Vagina (tissue), 2 donors: ENCODE measurements around the gene HNRNPCL4.
"Not testable (repeated sequence)": the region's sequence is repeated elsewhere in the genome, so short reads cannot be mapped to it uniquely, and the experiment has no call there.

Experiments
- POLR2A ChIP-seq, 2 donors: fragments of 450-650 bp; IDR thresholded peaks; one replicate each; pipeline ENCODE4 v1.6.1; 2017; ENCODE audit warnings: antibody characterized with exemption in 2 of 2, mild to moderate bottlenecking in 2 of 2, moderate library complexity in 2 of 2
- TF ChIP-seq, protein P1 (sequence below), 3 experiments: fragments of 450-650 bp in 2 of 3; fragments of 200-600 bp in 1 of 3; sonication (generic) in 1 of 3; IDR thresholded peaks; one replicate each; pipeline ENCODE4 v1.5.1; 2017 to 2019; ENCODE audit warnings: antibody characterized with exemption in 3 of 3, mild to moderate bottlenecking in 2 of 3, moderate library complexity in 2 of 3

DNA sequence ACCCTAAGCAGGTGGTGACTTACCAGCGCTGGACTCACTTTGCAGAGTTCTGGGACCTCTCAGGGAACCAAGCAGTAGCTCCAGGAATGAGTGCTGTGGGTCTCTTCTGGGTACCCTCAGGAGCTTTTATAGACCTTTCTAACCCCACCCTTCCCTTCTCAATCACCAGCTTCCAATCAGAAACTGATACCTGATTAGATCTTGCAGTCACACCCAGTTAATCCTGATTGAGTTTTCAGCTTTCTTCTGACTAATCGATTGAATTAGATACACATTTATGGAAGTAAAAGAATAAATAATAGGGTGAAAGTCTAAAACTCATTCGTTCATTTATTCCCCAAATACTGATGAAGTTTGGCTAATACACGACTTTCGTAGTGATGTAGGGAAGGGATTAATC, 35.9 kb upstream of the HNRNPCL4 start, which contains the start of gene PRAMEF13:
- TF ChIP-seq, protein P1, sequence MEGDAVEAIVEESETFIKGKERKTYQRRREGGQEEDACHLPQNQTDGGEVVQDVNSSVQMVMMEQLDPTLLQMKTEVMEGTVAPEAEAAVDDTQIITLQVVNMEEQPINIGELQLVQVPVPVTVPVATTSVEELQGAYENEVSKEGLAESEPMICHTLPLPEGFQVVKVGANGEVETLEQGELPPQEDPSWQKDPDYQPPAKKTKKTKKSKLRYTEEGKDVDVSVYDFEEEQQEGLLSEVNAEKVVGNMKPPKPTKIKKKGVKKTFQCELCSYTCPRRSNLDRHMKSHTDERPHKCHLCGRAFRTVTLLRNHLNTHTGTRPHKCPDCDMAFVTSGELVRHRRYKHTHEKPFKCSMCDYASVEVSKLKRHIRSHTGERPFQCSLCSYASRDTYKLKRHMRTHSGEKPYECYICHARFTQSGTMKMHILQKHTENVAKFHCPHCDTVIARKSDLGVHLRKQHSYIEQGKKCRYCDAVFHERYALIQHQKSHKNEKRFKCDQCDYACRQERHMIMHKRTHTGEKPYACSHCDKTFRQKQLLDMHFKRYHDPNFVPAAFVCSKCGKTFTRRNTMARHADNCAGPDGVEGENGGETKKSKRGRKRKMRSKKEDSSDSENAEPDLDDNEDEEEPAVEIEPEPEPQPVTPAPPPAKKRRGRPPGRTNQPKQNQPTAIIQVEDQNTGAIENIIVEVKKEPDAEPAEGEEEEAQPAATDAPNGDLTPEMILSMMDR (IDR thresholded peaks at IDR 0.05): not testable (repeated sequence)
- TF ChIP-seq POLR2A (IDR thresholded peaks at IDR 0.05): not testable (repeated sequence)
